HepG2 (cell line): Measurements from ENCODE around the gene FGGY.

Experiments used
- ZNF143 ChIP-seq: sonication (generic); formaldehyde crosslinking; IDR thresholded peaks from 2 replicates; pipeline ENCODE4 v1.4.0; 2020; ENCODE audit warnings: missing genetic modification reagents
- ZNF446 ChIP-seq: sonication (generic); formaldehyde crosslinking; IDR thresholded peaks from 2 replicates; pipeline ENCODE4 v1.5.0; 2020; ENCODE audit warnings: mild to moderate bottlenecking, missing genetic modification reagents
- TF ChIP-seq, protein P1 (sequence below): sonication (generic); formaldehyde crosslinking; IDR thresholded peaks from 2 replicates; pipeline ENCODE4 v1.4.0; 2020; ENCODE audit warnings: missing genetic modification reagents
- TF ChIP-seq, protein P2 (sequence below): sonication (generic); formaldehyde crosslinking; IDR thresholded peaks from 2 replicates; pipeline ENCODE4 v1.5.0; 2020; ENCODE audit warnings: mild to moderate bottlenecking, missing genetic modification reagents, moderate library complexity
- TF ChIP-seq, protein P3 (sequence below): sonication (generic); formaldehyde crosslinking; IDR thresholded peaks from 2 replicates; pipeline ENCODE4 v1.5.1; 2020; ENCODE audit warnings: missing genetic modification reagents, mild to moderate bottlenecking, borderline replicate concordance

DNA sequence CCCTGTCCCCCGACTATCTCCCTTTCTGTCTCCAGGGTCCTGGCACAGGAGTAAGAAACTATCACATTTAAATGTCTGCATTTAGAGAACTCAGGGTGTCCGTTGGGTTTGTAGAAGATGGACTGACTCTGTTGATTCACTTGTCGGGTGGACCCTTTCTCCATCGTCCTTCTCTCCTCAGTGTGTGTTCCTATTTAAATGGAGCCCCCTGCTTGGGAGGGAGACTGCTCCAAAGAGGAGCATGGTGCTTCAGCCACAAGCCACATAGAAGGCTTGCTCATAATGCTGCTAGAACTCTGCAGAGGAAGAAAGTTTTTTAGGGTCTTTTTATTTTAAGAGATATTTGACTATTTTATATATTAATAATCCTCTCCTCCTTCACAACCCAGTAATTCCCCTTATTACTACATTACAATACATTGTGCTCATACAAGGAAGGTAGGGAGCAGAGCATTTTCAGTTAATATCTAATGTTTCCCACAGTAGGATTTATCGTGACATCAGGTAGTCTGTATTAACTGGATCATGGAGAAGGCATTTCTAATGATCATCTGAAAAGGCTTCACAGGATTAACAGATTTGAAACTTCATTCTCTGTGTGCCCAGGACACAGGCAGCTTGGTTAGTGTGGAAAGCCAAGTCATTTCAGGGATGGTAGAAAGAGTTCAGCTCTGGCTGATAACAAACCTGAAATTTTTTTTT lies 13.8 kb downstream of the FGGY start:
- TF ChIP-seq, protein P1, sequence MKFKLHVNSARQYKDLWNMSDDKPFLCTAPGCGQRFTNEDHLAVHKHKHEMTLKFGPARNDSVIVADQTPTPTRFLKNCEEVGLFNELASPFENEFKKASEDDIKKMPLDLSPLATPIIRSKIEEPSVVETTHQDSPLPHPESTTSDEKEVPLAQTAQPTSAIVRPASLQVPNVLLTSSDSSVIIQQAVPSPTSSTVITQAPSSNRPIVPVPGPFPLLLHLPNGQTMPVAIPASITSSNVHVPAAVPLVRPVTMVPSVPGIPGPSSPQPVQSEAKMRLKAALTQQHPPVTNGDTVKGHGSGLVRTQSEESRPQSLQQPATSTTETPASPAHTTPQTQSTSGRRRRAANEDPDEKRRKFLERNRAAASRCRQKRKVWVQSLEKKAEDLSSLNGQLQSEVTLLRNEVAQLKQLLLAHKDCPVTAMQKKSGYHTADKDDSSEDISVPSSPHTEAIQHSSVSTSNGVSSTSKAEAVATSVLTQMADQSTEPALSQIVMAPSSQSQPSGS, result no peak
- TF ChIP-seq ZNF446 (CRISPR knock-in tag) (no peak), ZNF143 (CRISPR knock-in tag) (no peak)
- TF ChIP-seq, protein P2, sequence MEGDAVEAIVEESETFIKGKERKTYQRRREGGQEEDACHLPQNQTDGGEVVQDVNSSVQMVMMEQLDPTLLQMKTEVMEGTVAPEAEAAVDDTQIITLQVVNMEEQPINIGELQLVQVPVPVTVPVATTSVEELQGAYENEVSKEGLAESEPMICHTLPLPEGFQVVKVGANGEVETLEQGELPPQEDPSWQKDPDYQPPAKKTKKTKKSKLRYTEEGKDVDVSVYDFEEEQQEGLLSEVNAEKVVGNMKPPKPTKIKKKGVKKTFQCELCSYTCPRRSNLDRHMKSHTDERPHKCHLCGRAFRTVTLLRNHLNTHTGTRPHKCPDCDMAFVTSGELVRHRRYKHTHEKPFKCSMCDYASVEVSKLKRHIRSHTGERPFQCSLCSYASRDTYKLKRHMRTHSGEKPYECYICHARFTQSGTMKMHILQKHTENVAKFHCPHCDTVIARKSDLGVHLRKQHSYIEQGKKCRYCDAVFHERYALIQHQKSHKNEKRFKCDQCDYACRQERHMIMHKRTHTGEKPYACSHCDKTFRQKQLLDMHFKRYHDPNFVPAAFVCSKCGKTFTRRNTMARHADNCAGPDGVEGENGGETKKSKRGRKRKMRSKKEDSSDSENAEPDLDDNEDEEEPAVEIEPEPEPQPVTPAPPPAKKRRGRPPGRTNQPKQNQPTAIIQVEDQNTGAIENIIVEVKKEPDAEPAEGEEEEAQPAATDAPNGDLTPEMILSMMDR (CRISPR knock-in tag), result no peak
- TF ChIP-seq, protein P3, sequence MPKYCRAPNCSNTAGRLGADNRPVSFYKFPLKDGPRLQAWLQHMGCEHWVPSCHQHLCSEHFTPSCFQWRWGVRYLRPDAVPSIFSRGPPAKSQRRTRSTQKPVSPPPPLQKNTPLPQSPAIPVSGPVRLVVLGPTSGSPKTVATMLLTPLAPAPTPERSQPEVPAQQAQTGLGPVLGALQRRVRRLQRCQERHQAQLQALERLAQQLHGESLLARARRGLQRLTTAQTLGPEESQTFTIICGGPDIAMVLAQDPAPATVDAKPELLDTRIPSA (CRISPR knock-in tag), result no peak
